ENCODE data around the gene AIP.
"Not testable (repeated sequence)": the region's sequence is repeated elsewhere in the genome, so short reads cannot be mapped to it uniquely, and the experiment has no call there.

AIP gene

GRCh38 chr11:67468456-67468758 is 14.4 kb upstream of the AIP start:
- no peak for DNase-seq (ENCODE audit: low spot score)
- TF ChIP-seq CTCF (IDR thresholded peaks at IDR 0.05; ENCODE audit: extremely low read depth, insufficient read depth, missing control alignments) = no peak
- in situ Hi-C loops (cut with MboI; ENCODE audit: low pct_unique_long_range_greater_than_20kb, low sequenced_read_pairs, unreplicated experiment) = loop anchor here (10.0 kb wide), 1 partner anchor 64 kb away; the partner anchor contains the start of genes PPP1CA and TBC1D10C

GRCh38 chr11:67468759-67469507 is 13.9 kb upstream of the AIP start, which contains the start of gene TMEM134:
TSS of gene TMEM134 (minus strand) at chr11:67469251. CDS start at chr11:67469192, 59 bp downstream.
- TF ChIP-seq CTCF (IDR thresholded peaks at IDR 0.05; ENCODE audit: extremely low read depth, insufficient read depth, missing control alignments) = peak; percentile 80
- DNase-seq (ENCODE audit: low spot score) = peak; percentile 97
- in situ Hi-C loops (cut with MboI; ENCODE audit: low pct_unique_long_range_greater_than_20kb, low sequenced_read_pairs, unreplicated experiment) = loop anchor here (10.0 kb wide), 1 partner anchor 64 kb away; the partner anchor contains the start of genes PPP1CA and TBC1D10C

- DNase-seq (ENCODE audit: low spot score) = no peak
- TF ChIP-seq CTCF (IDR thresholded peaks at IDR 0.05; ENCODE audit: extremely low read depth, insufficient read depth, missing control alignments) = no peak
Observed at GRCh38 chr11:67469508-67469811, 13.4 kb upstream of the AIP start.

GRCh38 chr11:67470337-67471002 is 12.4 kb upstream of the AIP start:
- TF ChIP-seq CTCF (IDR thresholded peaks at IDR 0.05; ENCODE audit: extremely low read depth, insufficient read depth, missing control alignments) = no peak
- DNase-seq (ENCODE audit: low spot score) = no peak
- in situ Hi-C loops (cut with MboI; ENCODE audit: low pct_unique_long_range_greater_than_20kb, low sequenced_read_pairs, unreplicated experiment) = no loop called here

More at GRCh38 chr11:67469508-67469811, 13.4 kb upstream of the AIP start:
- in situ Hi-C loops (cut with MboI; ENCODE audit: low pct_unique_long_range_greater_than_20kb, low sequenced_read_pairs, unreplicated experiment) = loop anchor here (10.0 kb wide), 1 partner anchor 65 kb away; the partner anchor contains the start of genes PPP1CA and TBC1D10C

GRCh38 chr11:67472882-67473281 is 9.9 kb upstream of the AIP start:
- in situ Hi-C loops (cut with MboI; ENCODE audit: low pct_unique_long_range_greater_than_20kb, low sequenced_read_pairs, unreplicated experiment) = no loop called here
- no peak for DNase-seq (ENCODE audit: low spot score)
- TF ChIP-seq CTCF (IDR thresholded peaks at IDR 0.05; ENCODE audit: extremely low read depth, insufficient read depth, missing control alignments) = no peak

- DNase-seq (ENCODE audit: low spot score); in situ Hi-C loops (cut with MboI; ENCODE audit: low pct_unique_long_range_greater_than_20kb, low sequenced_read_pairs, unreplicated experiment): not testable (repeated sequence)
Observed at GRCh38 chr11:67476692-67477091, 6.1 kb upstream of the AIP start.

- in situ Hi-C loops (cut with MboI; ENCODE audit: low pct_unique_long_range_greater_than_20kb, low sequenced_read_pairs, unreplicated experiment); DNase-seq (ENCODE audit: low spot score): not testable (repeated sequence)
Observed at GRCh38 chr11:67477344-67478050, 5.3 kb upstream of the AIP start.

Data from GM13977 (cell line).